Ascending aorta (tissue), 2 donors: ENCODE data around the gene KRIT1. TPM values are rescaled to one million over a fixed set of nuclear protein-coding genes. Genes with fewer than 3 reads are reported as not detected.
"Not testable (repeated sequence)": the region's sequence is repeated elsewhere in the genome, so short reads cannot be mapped to it uniquely, and the experiment has no call there.

Experiments
- DNase-seq, 2 donors: peaks; one replicate each; pipeline ENCODE4 v3.0.0-alpha.2; 2019; ENCODE audit warnings: low spot score in 2 of 2
- H3K27ac ChIP-seq, 2 donors: fragments of 200-600 bp; sonication (generic); one replicate each; pipeline ENCODE4 v1.5.1; 2016 to 2017; ENCODE audit warnings: mild to moderate bottlenecking in 1 of 2
- H3K27me3 ChIP-seq: fragments of 200-600 bp; sonication (generic); one replicate; pipeline ENCODE4 v1.5.1; 2017
- H3K36me3 ChIP-seq, 2 donors: fragments of 200-600 bp; sonication (generic); one replicate each; pipeline ENCODE4 v1.5.1; 2016
- H3K4me1 ChIP-seq, 2 donors: fragments of 200-600 bp; sonication (generic); one replicate each; pipeline ENCODE4 v1.5.1; 2016 to 2017; ENCODE audit warnings: mild to moderate bottlenecking in 1 of 2
- H3K4me3 ChIP-seq, 2 donors: fragments of 200-600 bp; sonication (generic); one replicate each; pipeline ENCODE4 v1.5.1; 2016 to 2017; ENCODE audit warnings: mild to moderate bottlenecking in 1 of 2
- H3K9me3 ChIP-seq, 2 donors: fragments of 200-600 bp; sonication (generic); one replicate each; pipeline ENCODE4 v1.5.1; 2016
- intact Hi-C: fragments of 100-400 bp; cut with DNase I; formaldehyde crosslinking; loops from one replicate; pipeline ENCODE4 v1.15.1; 2023
- total RNA-seq: library from RNA; depleted of rRNA; stranded (reverse); fragments of >200 nt; gene quantifications from one replicate; pipeline ENCODE4 v1.1.0, GENCODE V29; 2016
- TF ChIP-seq, protein P1 (sequence below), 3 experiments: fragments of 200-600 bp in 2 of 3; fragments of 450-650 bp in 1 of 3; sonication (generic) in 2 of 3; IDR thresholded peaks; one replicate each; pipeline ENCODE4 v1.5.1; 2016 to 2019; ENCODE audit warnings: antibody characterized with exemption in 3 of 3, mild to moderate bottlenecking in 1 of 3, moderate library complexity in 1 of 3

The KRIT1 gene
- total RNA-seq, 1 donor from 2014 or later, result 66.1 TPM

DNA sequence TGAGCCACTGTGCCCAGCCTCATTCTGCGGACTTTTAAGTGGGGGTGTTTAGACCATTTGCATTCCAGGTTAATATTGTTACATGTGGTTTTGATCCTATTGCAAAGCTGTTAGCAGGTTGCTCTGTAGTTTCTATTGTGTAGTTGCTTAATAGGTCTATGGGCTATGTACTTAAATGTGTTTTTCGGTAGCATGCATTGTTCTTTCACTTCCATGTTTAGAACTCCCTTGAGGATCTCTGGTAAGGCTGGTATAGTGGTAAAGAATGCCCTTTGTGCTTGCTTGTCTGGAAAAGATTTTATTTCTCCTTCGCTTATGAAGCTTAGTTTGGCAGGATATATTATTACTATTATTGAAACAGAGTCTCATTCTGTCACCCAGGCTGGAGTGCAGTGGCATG is 53.4 kb downstream of the KRIT1 start:
- no peaks in the 10 kb centered on the region for H3K27me3 ChIP-seq
- no peak for DNase-seq
- peaks cover 0 to 44% of the 10 kb centered on the region in 2 donors for H3K9me3 ChIP-seq
- H3K36me3 ChIP-seq, result peaks cover 5 to 12% of the 10 kb centered on the region in 2 donors
- intact Hi-C loops, result no loop called here
- no peak overlapping the region for H3K27ac ChIP-seq
- TF ChIP-seq, protein P1, sequence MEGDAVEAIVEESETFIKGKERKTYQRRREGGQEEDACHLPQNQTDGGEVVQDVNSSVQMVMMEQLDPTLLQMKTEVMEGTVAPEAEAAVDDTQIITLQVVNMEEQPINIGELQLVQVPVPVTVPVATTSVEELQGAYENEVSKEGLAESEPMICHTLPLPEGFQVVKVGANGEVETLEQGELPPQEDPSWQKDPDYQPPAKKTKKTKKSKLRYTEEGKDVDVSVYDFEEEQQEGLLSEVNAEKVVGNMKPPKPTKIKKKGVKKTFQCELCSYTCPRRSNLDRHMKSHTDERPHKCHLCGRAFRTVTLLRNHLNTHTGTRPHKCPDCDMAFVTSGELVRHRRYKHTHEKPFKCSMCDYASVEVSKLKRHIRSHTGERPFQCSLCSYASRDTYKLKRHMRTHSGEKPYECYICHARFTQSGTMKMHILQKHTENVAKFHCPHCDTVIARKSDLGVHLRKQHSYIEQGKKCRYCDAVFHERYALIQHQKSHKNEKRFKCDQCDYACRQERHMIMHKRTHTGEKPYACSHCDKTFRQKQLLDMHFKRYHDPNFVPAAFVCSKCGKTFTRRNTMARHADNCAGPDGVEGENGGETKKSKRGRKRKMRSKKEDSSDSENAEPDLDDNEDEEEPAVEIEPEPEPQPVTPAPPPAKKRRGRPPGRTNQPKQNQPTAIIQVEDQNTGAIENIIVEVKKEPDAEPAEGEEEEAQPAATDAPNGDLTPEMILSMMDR (IDR thresholded peaks at IDR 0.05), result no peak
- no peak overlapping the region for H3K4me3 ChIP-seq
- no peaks in the 10 kb centered on the region for H3K4me1 ChIP-seq

DNA sequence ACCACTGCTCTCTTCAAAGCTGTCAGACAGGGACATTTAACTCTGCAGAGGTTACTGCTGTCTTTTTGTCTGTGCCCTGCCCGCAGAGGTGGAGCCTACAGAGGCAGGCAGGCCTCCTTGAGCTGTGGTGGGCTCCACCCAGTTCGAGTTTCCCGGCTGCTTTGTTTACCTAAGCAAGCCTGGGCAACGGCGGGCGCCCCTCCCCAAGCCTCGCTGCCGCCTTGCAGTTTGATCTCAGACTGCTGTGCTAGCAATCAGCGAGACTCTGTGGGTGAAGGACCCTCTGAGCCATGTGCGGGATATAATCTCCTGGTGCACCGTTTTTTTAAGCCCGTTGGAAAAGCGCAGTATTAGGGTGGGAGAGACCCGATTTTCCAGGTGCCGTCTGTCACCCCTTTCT is 56.5 kb downstream of the KRIT1 start:
- H3K4me3 ChIP-seq, H3K27ac ChIP-seq, DNase-seq, H3K36me3 ChIP-seq, H3K27me3 ChIP-seq, intact Hi-C loops, H3K4me1 ChIP-seq: not testable (repeated sequence)
- peaks cover 0 to 46% of the 10 kb centered on the region in 2 donors for H3K9me3 ChIP-seq

DNA sequence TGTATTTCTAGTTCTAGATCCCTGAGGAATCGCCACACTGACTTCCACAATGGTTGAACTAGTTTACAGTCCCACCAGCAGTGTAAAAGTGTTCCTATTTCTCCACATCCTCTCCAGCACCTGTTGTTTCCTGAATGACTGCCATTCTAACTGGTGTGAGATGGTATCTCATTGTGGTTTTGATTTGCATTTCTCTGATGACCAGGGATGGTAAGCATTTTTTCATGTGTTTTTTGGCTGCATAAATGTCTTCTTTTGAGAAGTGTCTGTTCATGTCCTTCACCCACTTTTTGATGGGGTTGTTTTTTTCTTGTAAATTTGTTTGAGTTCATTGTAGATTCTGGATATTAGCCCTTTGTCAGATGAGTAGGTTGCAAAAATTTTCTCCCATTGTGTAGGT is 61.4 kb downstream of the KRIT1 start:
- intact Hi-C loops, H3K27ac ChIP-seq, DNase-seq, H3K4me1 ChIP-seq, H3K36me3 ChIP-seq, H3K4me3 ChIP-seq, H3K27me3 ChIP-seq: not testable (repeated sequence)
- peaks cover 0 to 27% of the 10 kb centered on the region in 2 donors for H3K9me3 ChIP-seq

DNA sequence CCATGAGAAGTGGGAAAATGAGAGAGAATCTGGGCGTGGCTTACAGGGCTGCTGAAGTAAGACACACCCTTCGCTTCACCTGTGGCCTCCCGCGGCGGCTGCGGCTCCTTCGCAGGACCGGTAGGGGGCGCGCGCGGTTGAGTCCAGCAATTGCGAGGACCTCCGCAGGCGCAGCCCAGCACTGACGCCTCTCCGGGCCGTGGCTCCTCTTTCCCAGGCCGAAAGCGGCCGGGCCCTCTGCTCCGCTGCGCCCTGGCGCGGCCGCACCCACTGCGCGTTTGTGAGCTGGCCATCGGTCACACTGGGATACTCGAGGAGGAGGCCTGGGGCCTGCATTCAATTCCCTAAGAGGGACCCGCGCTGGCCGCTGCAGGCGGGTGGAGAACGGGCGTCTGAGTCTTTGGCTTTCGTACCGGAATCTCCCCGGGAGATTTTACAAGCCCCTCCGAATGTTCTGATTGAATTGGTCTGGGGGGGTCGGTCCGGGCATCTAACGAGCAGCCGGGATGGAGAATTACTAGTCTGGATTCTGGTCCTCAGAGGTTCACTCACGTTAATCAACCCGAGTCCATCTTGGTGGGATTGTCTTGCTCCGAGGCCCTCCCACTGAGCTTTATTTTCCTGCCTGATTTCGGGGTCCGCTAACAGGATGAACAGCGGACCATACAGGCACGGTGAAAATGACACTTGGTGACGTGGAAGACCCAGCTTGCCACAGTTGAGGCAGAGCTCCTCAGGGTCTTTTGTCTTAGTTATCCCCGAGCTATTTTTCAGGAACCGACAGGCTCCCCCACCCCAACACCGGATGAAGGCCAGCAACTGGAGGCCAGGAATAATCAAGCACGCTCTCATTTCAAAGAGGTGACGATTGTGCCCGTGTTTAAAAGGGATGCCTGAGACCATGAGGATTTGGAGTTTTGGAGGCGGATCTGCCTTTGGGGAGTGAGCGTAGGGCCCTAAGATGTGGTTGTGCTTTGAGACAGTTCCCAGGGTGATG is 66.5 kb downstream of the KRIT1 start, which contains the start of gene LRRD1:
Gene LRRD1 (minus strand): TSS at position 215 of the 997 bp plus-strand sequence. CDS start 13,940 bp downstream, outside the sequence.
- TF ChIP-seq, protein P1 (IDR thresholded peaks at IDR 0.05), result peak; percentile 80 to 98 (median 96)

DNA sequence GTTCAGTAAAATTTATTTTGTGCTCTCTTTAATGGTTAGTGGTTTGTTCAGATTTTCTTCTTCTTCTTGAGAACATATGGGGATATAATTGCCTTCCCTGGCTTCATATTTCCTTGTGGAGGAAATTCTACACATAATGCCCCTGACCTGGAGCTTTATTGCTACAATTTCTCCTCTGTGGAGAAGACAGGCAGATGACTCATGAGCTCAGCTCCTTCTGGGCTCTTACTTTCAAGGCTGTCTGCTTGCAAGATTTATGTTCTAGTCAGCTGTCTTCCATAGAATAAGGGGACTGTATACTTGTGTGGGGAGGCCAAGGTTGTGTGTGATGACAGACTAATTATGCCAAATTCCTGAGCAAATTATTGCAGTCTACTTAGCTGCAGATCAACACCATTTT is 68.4 kb downstream of the KRIT1 start:
- Histone ChIP-seq H3K27me3 (no peaks in the 10 kb centered on the region), H3K27ac (no peak overlapping the region), H3K4me3 (no peak overlapping the region), H3K9me3 (peaks cover 0 to 6% of the 10 kb centered on the region in 2 donors), H3K36me3 (no peaks in the 10 kb centered on the region), H3K4me1 (peaks cover 0 to 4% of the 10 kb centered on the region in 2 donors)
- no peak for DNase-seq
- intact Hi-C loops, result no loop called here
- TF ChIP-seq, protein P1 (IDR thresholded peaks at IDR 0.05), result no peak

More for the DNA sequence above, 66.5 kb downstream of the KRIT1 start, which contains the start of gene LRRD1:
- Histone ChIP-seq H3K9me3 (peaks cover 0 to 9% of the 10 kb centered on the region in 2 donors), H3K27ac (peak within 1 kb of the TSS; percentile 72 to 73), H3K36me3 (no peaks in the 10 kb centered on the region), H3K4me3 (peak within 1 kb of the TSS; percentile 55 to 68), H3K27me3 (no peaks in the 10 kb centered on the region), H3K4me1 (peaks cover 0 to 4% of the 10 kb centered on the region in 2 donors)
- intact Hi-C loops, result loop anchor here (2.0 kb wide), 2 partner anchors 44 to 268 kb away; partner anchors contain the start of genes CYP51A1 and GATAD1
- DNase-seq, result peak; percentile 46 to 92

DNA sequence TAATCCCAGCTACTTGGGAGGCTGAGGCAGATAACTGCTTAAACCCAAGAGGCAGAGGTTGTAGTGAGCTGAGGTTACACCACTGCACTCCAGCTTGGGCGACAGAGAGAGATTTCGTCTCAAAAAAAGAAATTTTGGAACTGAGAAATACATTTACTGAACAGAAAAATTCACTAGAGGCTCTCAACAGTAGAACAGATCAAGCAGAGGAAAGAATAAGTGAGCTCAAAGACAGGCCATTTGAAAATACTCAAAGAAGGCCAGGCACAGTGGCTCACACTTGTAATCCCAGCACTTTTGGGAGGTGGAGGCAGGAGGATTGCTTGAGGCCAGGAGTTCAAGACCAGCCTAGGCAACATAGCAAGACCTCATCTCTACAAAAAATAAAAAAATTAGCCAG is 76.2 kb downstream of the KRIT1 start:
- DNase-seq, H3K4me1 ChIP-seq, intact Hi-C loops, H3K9me3 ChIP-seq, H3K27me3 ChIP-seq, H3K36me3 ChIP-seq, H3K27ac ChIP-seq, H3K4me3 ChIP-seq: not testable (repeated sequence)

DNA sequence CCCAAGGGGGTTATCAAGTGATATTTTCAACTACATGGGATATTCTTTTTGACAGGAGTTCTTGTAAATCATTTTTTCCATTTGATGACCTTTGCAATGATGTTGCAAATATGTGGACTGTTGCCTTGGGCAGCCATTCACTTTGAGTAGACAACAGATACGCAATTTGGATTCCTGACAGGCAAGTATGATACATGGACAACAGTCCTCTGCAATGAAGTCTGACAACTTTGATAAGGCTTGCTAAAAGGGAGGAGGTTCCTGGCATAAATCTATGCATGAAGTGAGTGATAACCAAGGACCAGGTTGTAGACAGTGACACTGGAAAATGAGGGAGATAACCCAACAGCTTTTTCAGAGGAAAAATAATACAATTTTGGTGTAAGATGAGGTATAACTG is 84.4 kb downstream of the KRIT1 start:
- intact Hi-C loops, result no loop called here

More for the DNA sequence above, 84.4 kb downstream of the KRIT1 start:
- Histone ChIP-seq H3K36me3 (no peaks in the 10 kb centered on the region), H3K4me1 (no peaks in the 10 kb centered on the region), H3K4me3 (no peak overlapping the region), H3K9me3 (no peaks in the 10 kb centered on the region), H3K27me3 (no peaks in the 10 kb centered on the region), H3K27ac (no peak overlapping the region)
- TF ChIP-seq, protein P1 (IDR thresholded peaks at IDR 0.05), result no peak
- DNase-seq, result no peak
